ENCODE measurements around the gene ANKRD44.
"Not testable (repeated sequence)": the region's sequence is repeated elsewhere in the genome, so short reads cannot be mapped to it uniquely, and the experiment has no call there.

- not testable (repeated sequence) for TF ChIP-seq CTCF (conservative IDR thresholded peaks at IDR 0.05; ENCODE audit: low read depth, low read length); EZH2 (IDR thresholded peaks at IDR 0.05; ENCODE audit: low read length, unreplicated experiment); EZH2phosphoT487 (IDR thresholded peaks at IDR 0.05; ENCODE audit: borderline replicate concordance, low read length)
These were observed 33.4 kb upstream of the ANKRD44 start for GRCh38 chr2:197343968-197344367.

Measured in PC-3 (cell line).